Mesothelial cell of epicardium (in vitro differentiated cells): Measurements from ENCODE around the gene STARD3. TPM values are rescaled to one million over a fixed set of nuclear protein-coding genes. Genes with fewer than 3 reads are reported as not detected.

Experiments
- DNase-seq, 2 experiments: peaks; one replicate each; pipeline ENCODE4 v3.0.0; 2021; ENCODE audit warnings: low spot score in 2 of 2; ENCODE audit not compliant: unreplicated experiment in 2 of 2
- H3K27ac Mint-ChIP-seq: 2 replicates; pipeline ENCODE4 v1.8.0; 2021; ENCODE audit warnings: mixed read lengths
- H3K27me3 Mint-ChIP-seq: 2 replicates; pipeline ENCODE4 v1.8.0; 2021; ENCODE audit warnings: low read depth, mixed read lengths
- H3K36me3 Mint-ChIP-seq: 2 replicates; pipeline ENCODE4 v1.8.0; 2021; ENCODE audit warnings: mixed read lengths
- H3K4me1 Mint-ChIP-seq: 2 replicates; pipeline ENCODE4 v1.8.0; 2021; ENCODE audit warnings: mixed read lengths
- H3K4me3 Mint-ChIP-seq: 2 replicates; pipeline ENCODE4 v1.8.0; 2021; ENCODE audit warnings: mild to moderate bottlenecking, moderate library complexity, mixed read lengths
- H3K9me3 Mint-ChIP-seq: 2 replicates; pipeline ENCODE4 v1.8.0; 2021; ENCODE audit warnings: mixed read lengths
- CTCF ChIP-seq: fragments of 200-600 bp; sonication (generic); IDR thresholded peaks from one replicate; pipeline ENCODE4 v1.5.0; 2021; ENCODE audit warnings: antibody characterized with exemption; ENCODE audit not compliant: unreplicated experiment
- total RNA-seq: library from RNA; stranded (reverse); gene quantifications from 3 replicates; pipeline ENCODE4 v1.2.1, GENCODE V29; 2021

Gene STARD3
- total RNA-seq, 1 donor from 2014 or later = 56.2 TPM

- H3K36me3 Mint-ChIP-seq = peaks cover 24% of the 10 kb centered on the region
- no peaks in the 10 kb centered on the region for H3K27me3 Mint-ChIP-seq
- no peaks in the 10 kb centered on the region for H3K9me3 Mint-ChIP-seq
- H3K4me3 Mint-ChIP-seq = no peak overlapping the region
- no peak for DNase-seq
- no peak for TF ChIP-seq CTCF
- no peaks in the 10 kb centered on the region for H3K4me1 Mint-ChIP-seq
- no peak overlapping the region for H3K27ac Mint-ChIP-seq
Measured at GRCh38 chr17:39711851-39712250, 74.9 kb downstream of the STARD3 start.

Other genes starting within 250 kb of the STARD3 start
- gene FBXL20, start 235.5 kb upstream of the STARD3 start, total RNA-seq = 28.6 to 29.1 TPM (median 29.0 TPM) in 3 replicates
- gene MED1, start 185.9 kb upstream of the STARD3 start, total RNA-seq = 43.9 to 47.3 TPM (median 44.4 TPM) in 3 replicates
- 91.5 to 93.4 TPM (median 93.1 TPM) in 3 replicates for gene CDK12, start 175.7 kb upstream of the STARD3 start, total RNA-seq
- gene NEUROD2, start 29.2 kb upstream of the STARD3 start, total RNA-seq = 0.09 TPM in 1 of 3 replicates, not detected in the others
- 0.58 to 0.75 TPM (median 0.75 TPM) in 3 replicates for gene PPP1R1B, start 10.2 kb upstream of the STARD3 start, total RNA-seq
- gene TCAP, start 28.2 kb downstream of the STARD3 start, total RNA-seq = 1.6 to 3.0 TPM (median 2.3 TPM) in 3 replicates
- gene PNMT, start 31.3 kb downstream of the STARD3 start, total RNA-seq = 1.7 to 2.1 TPM (median 1.7 TPM) in 3 replicates
- gene PGAP3, start 50.9 kb downstream of the STARD3 start, total RNA-seq = 36.8 to 39.1 TPM (median 37.1 TPM) in 3 replicates
- gene ERBB2, start 62.9 kb downstream of the STARD3 start, total RNA-seq = 141 to 146 TPM (median 142 TPM) in 3 replicates
- gene MIEN1, start 93.4 kb downstream of the STARD3 start, total RNA-seq = 35.3 to 35.9 TPM (median 35.3 TPM) in 3 replicates
- 44.6 to 53.3 TPM (median 46.4 TPM) in 3 replicates for gene GRB7, start 100.8 kb downstream of the STARD3 start, total RNA-seq
- gene IKZF3, start 227.2 kb downstream of the STARD3 start, total RNA-seq = 0.58 to 0.75 TPM (median 0.67 TPM) in 3 replicates
- not detected in 3 replicates for gene ZPBP2, start 231.1 kb downstream of the STARD3 start, total RNA-seq